HL-60 (cell line): ENCODE data around the gene LRRC7.
"Not testable (repeated sequence)": the region's sequence is repeated elsewhere in the genome, so short reads cannot be mapped to it uniquely, and the experiment has no call there.

Experiments
- DNase-seq, 2 experiments: peaks; one replicate each; pipeline ENCODE4 v3.0.0-alpha.2; 2010 to 2020; ENCODE audit warnings: low read depth in 1 of 2, low spot score in 1 of 2
- H3K27ac ChIP-seq: fragments of 250-450 bp; sonication (Bioruptor Pico); replicated peaks from 2 replicates; pipeline ENCODE4 v1.5.1; 2020; ENCODE audit warnings: mild to moderate bottlenecking, moderate library complexity
- H3K27me3 ChIP-seq: fragments of 250-450 bp; sonication (Bioruptor Pico); 2 replicates; pipeline ENCODE4 v1.5.1; 2021; ENCODE audit warnings: mild to moderate bottlenecking, moderate library complexity; ENCODE audit not compliant: insufficient read depth, poor library complexity, severe bottlenecking
- H3K4me3 ChIP-seq: replicated peaks from 2 replicates; pipeline ENCODE4 v1.5.1; 2011; ENCODE audit warnings: mild to moderate bottlenecking, control low read depth, low read length; ENCODE audit not compliant: insufficient read depth
- CTCF ChIP-seq: IDR thresholded peaks from one replicate; pipeline ENCODE4 v1.5.1; 2011; ENCODE audit warnings: low read length, control low read depth, inconsistent platforms; ENCODE audit not compliant: insufficient read depth
- GABPA ChIP-seq: IDR thresholded peaks from 2 replicates; pipeline ENCODE4 v1.6.1; 2012; ENCODE audit warnings: low read depth
- POLR2AphosphoS5 ChIP-seq: IDR thresholded peaks from 2 replicates; pipeline ENCODE4 v1.6.1; 2012; ENCODE audit warnings: low read depth
- REST ChIP-seq: IDR thresholded peaks from 2 replicates; pipeline ENCODE4 v1.6.1; 2012; ENCODE audit warnings: low read depth; ENCODE audit not compliant: insufficient replicate concordance
- SPI1 ChIP-seq: IDR thresholded peaks from 2 replicates; pipeline ENCODE4 v1.6.1; 2012; ENCODE audit warnings: low read depth, mild to moderate bottlenecking, borderline replicate concordance

Gene LRRC7

GRCh38 chr1:69947837-69948236 lies 380.1 kb downstream of the LRRC7 start:
- H3K27ac ChIP-seq = no peak overlapping the region
- TF ChIP-seq GABPA (no peak), SPI1 (no peak), REST (no peak), CTCF (no peak), POLR2AphosphoS5 (no peak)
- H3K4me3 ChIP-seq = no peak overlapping the region
- no peak for DNase-seq
- H3K27me3 ChIP-seq = no peaks in the 10 kb centered on the region

GRCh38 chr1:69952676-69953075 lies 385.0 kb downstream of the LRRC7 start:
- DNase-seq = no peak
- Histone ChIP-seq H3K4me3 (no peak overlapping the region), H3K27me3 (no peaks in the 10 kb centered on the region), H3K27ac (no peak overlapping the region)
- TF ChIP-seq CTCF (no peak), GABPA (no peak), POLR2AphosphoS5 (no peak), REST (no peak), SPI1 (no peak)

GRCh38 chr1:69962452-69962851 lies 394.7 kb downstream of the LRRC7 start:
- not testable (repeated sequence) for H3K27me3 ChIP-seq

GRCh38 chr1:69967245-69967766 lies 399.6 kb downstream of the LRRC7 start:
- Histone ChIP-seq H3K27ac (no peak overlapping the region), H3K27me3 (no peaks in the 10 kb centered on the region), H3K4me3 (no peak overlapping the region)
- no peak for DNase-seq
- TF ChIP-seq CTCF (no peak), POLR2AphosphoS5 (no peak), REST (no peak)

More at GRCh38 chr1:69962452-69962851, 394.7 kb downstream of the LRRC7 start:
- H3K4me3 ChIP-seq, H3K27ac ChIP-seq, DNase-seq: not testable (repeated sequence)
